ENCODE measurements around the gene COA7.
"Not testable (repeated sequence)": the region's sequence is repeated elsewhere in the genome, so short reads cannot be mapped to it uniquely, and the experiment has no call there.

Gene COA7

DNA sequence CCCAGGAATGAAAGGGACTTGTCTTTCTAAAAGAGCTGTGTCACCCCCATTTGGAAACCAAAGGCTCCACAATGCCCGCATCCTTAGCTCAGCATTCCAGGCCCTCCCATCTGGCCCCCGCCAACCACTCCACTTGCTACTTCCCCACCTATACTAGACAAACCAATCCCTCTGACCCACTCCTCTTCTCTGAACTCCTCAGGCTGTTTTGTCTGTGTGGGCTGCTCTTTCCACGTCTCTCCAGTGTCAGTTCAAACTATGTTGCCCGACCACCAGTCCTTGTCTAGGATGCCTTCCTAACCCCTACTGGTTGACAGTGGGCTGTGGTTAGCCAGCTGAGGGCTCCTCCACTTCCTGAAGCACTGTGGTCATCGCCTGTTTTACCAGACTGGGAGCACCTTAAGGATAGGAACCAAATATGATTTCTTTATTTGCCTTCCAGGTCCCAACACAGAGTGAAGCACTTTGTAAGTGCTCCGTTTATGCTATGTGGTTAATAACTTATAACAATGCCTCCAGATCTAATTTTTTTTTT, 8.1 kb upstream of the COA7 start:
- no peak for DNase-seq (ENCODE audit: low read depth)

DNA sequence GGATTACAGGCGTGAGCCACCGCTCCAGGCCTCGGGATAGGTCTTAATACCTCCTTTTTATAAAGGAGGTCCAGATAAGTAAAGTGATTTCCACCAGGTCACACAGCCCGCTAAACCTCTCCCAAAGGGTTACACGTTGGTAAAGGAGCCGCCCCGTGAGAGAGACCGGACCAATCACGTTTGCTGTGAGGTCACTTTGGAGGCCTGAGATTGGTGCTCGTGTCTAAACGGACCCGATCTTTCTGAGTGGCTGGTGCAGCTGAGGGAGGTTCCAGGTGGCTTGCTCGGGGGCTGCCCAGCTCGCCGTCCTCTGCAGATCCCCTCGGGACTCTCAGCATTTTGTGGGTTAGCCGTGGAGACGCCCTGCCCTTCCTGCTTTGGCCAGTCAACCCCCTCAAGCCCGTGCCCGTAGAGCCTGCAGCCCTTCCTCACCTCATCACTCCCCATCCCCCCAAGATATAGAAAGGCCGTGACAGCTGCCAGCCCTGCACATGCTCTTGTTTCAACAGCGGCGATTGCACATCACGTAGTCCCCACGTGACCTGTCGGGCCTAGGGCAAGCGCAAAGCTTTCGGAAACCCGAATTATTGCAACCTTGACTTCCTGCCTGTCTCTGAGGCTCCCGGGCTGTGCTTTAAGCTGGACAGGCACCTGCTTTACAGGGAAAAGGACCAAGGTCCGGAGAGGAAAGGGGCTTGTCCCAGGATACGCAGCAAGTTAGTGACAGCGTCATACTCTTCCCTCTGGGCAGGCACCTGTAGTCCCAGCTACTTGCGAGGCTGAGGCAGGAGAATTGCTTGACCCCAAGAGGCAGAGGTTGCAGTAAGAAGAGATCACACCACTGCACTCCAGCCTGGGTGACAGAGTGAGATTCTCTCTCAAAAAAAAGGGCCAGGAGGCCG, 5.0 kb upstream of the COA7 start:
- peak; percentile 48 for DNase-seq (ENCODE audit: low read depth)

DNA sequence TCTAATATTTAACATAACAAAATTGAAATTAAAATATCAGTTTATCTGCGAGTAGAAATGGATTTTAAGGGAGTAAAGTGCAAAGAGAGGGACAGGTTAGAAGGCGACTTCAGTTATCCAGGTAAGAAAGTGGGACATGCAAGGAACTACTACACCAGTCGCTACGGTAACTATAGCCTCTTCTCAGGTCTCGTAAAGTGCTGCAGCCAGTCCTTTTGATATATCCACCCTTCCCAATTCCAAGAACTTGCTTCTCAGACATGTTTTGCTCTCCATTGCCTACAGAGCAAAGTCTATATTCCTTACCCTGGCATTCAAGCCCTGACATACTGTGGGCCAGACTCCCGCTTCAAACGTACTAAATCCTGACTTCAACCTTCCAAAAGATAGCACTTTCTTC, 2.5 kb downstream of the COA7 start:
- no peak for DNase-seq (ENCODE audit: low read depth)

DNA sequence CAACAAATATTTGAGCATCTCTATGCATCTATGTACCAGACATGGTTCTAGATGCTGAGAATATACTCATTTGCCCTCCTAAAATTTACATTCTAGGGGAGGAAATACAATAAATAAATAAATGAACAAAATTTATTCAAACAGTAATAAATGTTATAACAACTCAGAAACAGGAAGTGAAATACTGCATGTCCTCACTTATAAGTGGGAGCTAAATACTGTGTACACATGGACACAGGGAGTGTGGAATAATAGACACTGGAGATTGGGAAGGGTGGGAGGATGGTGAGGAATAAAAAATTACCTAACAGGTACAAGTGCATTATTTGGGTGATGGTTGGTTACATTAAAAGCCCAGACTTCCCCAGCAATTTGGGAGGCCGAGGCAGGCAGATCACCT, 4.3 kb downstream of the COA7 start:
- no peak for DNase-seq (ENCODE audit: low read depth)

DNA sequence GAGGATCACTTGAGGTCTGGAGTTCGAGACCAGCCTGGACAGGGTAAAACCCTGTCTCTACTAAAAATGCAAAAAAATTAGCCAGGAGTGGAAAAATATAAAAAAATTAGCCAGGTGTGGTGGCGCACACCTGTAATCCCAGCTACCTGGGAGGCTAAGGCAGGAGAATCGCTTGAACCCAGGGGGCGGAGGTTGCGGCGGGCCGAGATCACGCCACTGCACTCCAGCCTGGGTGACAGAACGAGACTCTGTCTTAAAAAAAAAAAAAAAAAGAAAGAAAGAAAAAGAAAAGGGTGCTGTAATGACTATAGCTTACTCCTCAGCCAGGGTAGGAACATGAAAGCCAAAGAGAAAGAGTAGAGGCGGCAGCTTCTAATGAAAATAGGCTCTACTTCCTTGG, 4.8 kb downstream of the COA7 start:
- not testable (repeated sequence) for DNase-seq (ENCODE audit: low read depth)

DNA sequence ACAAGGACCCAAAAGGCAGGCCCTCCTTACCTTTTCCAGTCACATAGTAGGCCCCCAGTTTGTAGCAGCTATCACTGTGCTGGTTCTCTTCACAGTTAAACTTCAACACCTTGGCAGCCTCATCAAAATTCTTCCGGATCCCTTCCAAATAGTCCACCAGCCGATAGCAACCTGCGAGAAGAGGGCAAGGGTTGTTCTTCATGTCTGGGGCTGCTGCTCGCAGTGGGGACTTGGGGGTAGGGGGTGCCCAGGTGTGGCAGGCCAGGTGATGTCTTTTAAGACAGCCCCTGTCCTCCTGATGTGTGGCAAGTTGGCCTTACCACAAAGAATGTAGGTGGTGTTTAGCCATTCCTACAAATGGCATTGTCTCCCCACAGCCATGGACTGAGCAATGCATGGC, 5.5 kb downstream of the COA7 start:
- DNase-seq (ENCODE audit: low read depth) = no peak

DNA sequence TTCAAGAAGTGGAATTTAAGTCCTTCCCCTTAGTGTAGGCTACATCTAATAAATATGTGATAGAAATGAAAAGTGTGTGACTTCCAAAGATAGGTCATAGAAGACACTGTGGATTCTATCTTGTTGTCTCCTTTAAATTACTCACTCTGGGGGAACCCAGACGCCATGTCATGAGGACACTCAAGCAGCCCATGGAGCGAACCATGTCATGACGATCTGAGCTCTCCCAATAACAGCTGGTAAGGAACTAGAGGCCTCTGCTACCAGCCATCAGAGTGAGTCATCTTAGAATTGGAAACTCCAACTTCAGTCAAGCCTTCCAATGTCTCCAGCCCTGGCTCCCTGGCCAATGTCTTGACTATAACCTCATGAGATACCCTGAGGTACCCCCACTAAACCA, 6.3 kb downstream of the COA7 start:
- DNase-seq (ENCODE audit: low read depth) = no peak

DNA sequence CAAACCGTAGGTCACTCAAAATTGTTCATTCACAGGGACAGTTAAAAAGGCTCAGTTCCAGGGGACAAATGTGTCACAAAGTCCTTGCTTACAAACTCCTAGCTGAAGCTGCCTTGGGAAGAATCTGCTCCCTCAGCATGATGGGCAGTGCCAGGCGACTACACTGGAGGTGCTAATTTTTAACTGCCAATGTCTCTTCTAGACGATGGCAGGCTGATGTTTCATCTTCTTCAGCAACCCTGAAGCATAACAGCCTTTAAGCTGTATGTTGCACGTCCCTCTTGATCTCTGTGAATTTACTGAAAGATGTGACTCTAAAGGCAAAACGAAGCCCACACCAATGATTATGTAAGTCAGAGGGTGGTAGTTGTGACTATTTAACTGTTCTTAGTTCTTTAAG, 11.3 kb downstream of the COA7 start:
- DNase-seq (ENCODE audit: low read depth) = no peak

DNA sequence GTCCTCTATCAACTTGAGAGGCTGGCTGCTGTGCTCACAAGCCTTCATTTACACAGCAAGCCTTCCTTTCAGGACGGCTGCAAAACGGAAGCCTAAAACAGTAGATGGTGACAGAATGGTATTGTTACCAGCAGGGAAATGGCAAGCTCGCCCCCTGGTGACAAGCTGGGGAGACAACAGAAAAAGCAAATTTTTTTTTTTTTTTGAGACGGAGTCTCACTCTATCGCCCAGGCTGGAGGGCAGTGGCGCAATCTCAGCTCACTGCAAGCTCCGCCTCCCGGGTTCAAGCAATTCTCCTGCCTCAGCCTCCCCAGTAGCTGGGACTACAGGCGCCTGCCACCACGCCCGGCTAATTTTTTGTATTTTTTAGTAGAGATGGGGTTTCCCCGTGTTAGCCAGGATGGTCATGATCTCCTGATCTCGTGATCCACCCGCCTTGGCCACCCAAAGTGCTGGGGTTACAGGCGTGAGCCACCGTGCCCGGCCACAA, 11.8 kb downstream of the COA7 start:
- peak; percentile 61 for DNase-seq (ENCODE audit: low read depth)

DNA sequence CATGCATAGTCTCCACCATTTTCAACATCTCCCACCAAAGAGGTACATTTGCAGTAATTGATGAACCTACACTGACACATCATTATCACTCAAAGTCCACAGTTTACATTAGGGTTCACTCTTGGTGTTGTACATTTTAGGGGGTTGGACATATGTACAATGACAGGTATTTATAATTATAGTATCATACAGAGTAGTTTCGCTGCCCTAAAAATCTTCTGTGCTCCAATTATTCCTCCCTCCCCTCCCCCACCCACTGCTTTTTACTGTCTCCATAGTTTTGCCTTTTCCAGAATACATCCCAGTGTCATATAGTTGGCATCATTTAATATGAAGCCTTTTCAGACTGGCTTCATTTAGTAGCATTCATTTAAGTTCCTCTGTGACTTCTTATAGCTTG, 13.6 kb downstream of the COA7 start:
- no peak for DNase-seq (ENCODE audit: low read depth)

DNA sequence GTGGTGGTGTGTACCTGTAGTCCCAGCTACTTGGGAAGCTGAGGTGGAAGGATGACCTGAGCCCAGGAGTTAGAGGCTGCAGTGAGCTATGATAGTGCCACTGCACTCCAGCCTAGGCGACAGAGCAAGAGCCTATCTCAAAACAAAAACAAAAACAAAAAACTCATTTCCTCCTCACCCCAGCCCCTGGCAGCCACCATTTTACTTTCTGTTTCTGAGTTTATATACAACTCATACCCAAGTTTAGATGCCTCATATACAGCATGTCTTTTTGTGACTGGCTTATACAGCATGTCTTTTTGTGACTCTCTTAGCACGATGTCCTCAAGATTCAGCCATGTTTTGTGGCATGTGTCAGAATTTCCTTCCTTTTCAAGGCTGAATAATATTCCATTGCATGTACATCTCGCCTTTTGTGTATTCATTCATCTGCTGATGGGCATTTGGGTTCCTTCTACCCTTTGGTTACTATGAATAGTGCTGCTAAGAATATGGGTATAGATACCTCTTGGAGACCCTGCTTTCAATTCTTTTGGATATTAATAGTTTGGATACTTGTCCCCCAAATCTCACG, 14.7 kb downstream of the COA7 start:
- DNase-seq (ENCODE audit: low read depth) = no peak

DNA sequence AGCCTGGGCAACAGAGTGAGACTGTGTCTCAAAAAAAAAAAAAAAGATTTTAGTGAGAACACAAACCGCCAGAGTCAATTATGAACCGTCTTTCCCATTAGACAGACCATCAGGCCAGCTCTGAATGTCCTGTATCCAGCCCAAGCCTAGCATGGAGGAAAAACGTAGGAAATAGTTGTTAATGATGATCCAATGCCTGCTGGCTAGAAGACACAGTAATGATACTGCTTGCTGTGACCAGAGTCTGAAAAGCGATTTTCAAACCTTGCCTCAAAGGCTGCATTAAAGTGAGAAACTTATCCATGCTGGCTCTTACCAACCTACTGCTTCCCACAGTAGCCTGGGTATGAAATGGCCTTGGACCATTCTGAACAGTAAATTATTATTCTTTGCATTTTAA, 17.0 kb downstream of the COA7 start:
- DNase-seq (ENCODE audit: low read depth) = no peak

DNA sequence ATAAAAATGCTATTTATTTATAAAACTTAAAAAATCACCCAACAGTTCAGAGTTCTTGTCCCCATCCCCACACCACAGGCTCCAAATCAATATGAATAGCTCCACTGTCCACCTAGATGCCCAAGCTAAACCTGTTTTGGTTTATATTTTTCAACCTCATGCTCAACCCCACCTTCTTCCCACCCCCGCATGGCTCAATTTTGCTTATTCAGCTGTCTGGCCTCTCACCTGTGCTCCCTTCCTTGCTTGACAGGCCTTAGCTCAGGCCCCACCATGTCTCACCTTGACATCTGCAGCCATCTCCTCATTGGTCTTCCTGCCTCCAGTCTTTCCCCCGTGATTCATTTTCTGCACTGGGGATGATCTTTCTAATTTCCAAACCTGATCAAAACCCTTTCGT, 17.8 kb downstream of the COA7 start:
- DNase-seq (ENCODE audit: low read depth) = no peak

DNA sequence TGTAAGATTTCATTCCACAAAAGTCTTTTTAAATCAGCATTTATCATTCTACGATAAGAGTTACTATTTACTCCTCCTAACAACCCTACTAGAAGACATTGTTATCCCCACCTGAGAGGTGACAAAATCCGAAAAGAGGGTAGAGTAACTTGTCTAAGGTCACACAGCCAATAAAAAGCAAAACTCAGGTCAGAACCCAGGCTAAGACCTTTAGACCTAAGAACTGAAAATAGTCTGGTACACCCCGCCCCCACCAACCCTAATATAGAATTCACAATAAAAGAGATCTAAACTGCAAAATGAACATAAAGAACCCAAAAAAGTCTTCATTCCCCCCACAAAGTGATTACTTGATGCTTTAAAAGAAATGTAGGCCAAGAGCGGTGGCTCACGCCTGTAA, 18.6 kb downstream of the COA7 start:
- DNase-seq (ENCODE audit: low read depth) = no peak

DNA sequence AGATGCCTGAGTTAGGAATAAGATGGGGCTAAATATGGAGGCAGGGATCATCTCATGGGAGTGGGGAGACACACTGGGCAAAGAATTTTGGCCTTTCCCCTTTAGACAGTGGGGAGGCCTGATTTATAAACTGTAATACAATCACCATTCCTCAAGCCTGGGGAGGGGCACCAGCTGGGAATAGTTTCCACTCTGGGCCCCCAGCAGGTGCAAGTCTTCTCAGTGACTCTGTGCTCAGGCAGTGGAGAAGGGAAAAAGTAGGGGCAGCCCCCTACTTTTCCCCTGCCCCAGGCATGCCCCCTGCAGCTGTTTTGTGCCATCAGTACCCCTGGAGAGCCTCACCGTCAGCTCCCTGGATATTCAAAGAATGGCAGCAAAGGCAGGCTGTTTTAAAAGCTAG, 19.1 kb downstream of the COA7 start:
- no peak for DNase-seq (ENCODE audit: low read depth)

DNA sequence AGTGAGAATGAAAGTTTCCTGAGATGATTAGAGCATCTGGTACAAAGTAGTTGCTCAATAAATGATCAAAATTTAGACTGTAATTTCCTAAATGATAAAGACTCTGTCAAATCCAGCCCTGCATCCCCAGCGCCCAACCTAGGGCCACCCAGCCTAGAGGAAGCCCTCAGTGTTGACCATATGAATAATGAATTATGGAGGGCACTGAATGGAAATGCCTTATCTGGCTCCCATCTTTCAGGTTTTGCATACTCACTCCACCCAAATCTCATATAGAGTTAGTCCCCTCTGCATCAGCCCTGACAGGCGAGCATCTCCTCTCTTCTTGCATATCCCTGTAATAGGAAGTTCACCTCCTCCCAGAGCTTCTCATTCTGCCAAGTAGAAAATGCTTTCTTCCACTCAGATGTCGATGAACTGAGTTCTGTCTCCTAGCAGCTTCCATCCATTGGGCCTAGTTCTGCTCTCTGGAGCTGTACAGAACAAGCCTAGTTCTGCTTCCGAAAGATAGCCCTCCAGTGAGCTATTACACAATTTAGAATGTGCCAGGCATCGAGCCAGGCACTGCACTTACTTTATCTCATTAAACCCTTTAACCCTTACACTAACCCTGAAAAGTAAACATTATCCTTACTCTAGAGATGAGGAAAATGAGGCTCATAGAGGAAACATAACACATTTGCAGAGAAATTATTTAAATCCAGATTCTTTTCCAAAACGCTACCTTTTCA, 20.9 kb downstream of the COA7 start:
- no peak for DNase-seq (ENCODE audit: low read depth)

DNA sequence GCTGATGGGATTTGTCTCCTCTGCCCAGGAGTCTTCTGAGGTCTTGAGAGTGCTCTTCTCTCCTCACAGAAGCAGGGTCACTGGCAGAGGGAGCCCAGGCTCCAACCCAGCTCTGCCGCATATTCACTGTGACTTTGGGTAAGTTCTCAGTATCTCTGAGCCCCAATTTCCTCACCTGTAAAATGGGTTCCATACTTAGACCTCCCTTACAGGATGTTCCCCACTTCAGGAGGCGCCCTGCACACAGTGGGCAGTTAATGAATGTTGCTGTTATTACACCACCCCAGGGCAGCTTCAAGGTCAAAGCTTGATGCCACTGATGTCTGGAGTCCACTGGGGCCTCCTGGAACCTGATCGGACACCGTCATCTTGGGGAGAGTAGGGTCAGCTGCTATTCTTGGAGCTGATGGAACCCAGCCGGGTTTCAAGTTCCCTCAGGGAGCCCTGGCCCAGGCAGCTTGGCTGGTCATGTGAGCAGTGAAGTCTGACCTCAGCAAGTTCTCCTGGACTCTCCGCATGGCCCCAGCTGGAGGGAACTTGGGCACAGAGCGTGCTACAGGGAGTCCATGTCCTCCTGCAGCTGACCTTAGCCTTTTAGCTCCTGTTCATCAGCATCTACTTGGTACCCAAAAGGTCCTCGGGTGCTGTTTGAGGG, 21.8 kb downstream of the COA7 start:
- no peak for DNase-seq (ENCODE audit: low read depth)

DNA sequence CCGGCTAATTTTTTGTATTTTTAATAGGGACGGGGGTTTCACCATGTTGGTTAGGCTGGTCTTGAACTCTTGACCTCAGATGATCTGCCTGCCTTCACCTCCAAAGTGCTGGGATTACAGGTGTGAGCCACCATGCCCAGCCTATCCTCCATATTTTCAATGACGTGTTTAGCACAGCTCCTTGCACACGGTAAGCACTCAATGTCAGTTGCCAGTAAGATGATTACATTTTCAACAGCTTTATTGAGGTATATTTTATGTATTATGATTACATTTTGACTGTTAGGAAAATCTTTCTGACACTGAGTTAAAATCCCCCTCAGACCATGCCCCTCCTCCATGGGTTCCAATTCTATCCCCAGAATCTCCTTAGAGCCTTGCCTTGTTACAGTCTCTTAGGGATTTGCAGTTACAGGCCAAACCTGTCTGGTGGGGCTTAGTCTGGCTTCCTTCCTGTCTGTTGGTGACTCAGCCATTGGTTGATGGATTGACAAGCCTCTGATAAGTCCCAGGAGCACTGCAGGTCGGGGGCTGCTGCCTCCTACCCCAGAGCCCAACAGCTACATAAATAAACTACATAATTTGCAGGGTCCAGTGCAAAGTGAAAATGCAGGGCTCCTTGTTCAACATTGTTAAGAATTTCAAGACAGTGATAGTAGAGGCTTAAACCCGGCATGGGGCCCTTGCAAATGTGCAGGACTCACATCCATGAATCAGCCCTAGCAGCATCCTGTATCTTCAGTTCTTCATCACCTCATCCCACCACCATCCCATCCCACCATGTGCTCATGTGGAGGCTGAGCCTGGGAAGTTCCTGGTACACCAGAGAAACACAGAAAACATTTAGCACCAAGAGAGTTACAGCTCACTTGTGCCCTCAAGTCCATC, 23.4 kb downstream of the COA7 start:
- no peak for DNase-seq (ENCODE audit: low read depth)

DNA sequence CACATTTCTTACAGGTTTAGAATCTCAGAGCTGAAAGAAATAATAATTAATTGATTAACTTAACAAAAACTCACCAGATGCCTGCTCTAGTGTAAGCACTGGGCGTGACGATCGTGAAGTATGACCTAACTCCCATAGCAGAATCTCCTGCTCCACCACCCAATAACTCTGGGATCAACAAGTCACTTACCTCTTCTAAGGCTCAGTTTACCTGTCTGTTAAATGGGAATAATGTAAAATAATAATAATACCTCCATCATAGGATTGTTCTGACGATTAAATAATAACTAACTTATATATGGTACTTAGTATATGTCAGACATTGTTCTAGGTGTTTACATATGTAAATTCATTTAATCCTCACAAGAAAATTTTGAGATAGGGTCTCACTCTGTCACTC, 24.6 kb downstream of the COA7 start:
- DNase-seq (ENCODE audit: low read depth) = no peak

DNA sequence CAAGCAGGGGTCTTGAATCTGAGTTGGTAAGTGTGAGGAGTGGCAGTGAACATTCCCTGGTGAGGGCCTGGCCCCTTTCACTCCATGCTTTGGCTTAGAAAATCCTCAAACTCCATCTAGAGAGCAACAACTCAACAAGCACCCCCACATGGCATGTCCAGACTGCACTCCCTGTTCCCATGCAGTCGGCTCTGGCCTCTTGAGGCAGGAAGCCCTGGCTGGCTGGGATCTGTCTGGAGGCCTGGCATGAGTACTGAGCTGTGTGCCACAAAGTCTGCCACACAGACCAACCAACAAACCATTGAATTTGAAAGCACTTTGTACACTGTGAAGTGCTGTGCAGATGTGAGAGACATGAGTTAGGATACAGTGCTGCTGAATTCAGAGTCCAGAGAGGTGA, 25.2 kb downstream of the COA7 start:
- DNase-seq (ENCODE audit: low read depth) = no peak

DNA sequence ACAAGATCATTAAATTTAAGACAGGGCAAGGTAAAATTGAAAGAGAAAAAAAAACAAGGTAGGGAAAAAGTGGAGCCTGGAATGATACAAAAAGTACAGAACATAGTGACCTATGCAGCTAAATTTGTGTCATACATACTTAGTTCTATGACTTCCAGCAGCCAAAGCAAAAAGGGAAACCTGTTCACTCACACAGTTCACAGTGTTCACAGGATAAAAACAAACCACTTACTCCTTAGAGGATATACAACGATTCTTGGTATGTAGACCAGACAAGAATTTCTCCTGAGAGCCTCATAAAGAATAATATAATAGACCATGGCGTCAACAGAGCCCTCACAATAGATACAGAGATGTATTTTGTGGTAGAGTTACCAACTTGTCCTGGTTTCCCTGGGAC, 27.5 kb downstream of the COA7 start:
- DNase-seq (ENCODE audit: low read depth) = no peak

All from stimulated activated CD8-positive, alpha-beta memory T cell treated with anti-CD3 and anti-CD28 coated beads, Interleukin-15, amount 100 ng/mL, for 1 hour (primary cell).